ENCODE results near the gene CBX4.
A peak's percentile ranks its signal among the peaks of the same experiment; 100 is the strongest.

CBX4 gene

DNA sequence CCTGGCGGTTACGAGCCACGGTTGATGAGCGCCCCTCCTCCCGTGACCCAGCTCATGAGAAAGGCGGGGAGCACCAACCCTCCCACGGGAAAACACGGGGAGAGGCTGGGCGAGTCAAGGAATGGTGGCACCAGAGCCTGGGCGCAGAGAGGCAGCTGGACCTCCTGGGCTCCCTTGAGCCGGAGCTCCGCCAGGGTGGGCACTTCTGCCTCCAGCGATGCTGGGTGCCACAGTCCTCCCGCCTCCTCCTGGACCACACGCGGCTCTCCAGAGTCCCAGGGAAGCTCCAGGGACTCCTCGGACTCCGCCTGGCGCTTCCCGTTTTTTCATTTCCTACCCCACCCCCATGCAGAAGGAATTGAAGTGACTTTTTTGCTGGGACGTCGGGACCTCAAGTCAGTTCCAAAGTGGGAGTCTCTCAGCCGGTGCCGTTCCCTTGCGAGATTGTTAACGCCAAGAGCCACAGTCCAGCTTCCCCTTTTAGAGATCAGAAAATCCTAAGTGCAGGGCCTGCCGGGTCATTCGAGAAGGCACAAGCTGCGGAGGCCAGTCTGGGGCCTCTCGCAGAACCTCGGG lies 35.7 kb downstream of the CBX4 start:
- Histone ChIP-seq H3K27me3 (ENCODE audit: control insufficient read depth, insufficient read depth, low read length) (peaks cover 18% of the 10 kb centered on the region), H2AFZ (no peak overlapping the region), H3K36me3 (ENCODE audit: control insufficient read depth, insufficient read depth, low read length) (no peaks in the 10 kb centered on the region), H3K27ac (no peak overlapping the region), H3K4me1 (peaks cover under 1% of the 10 kb centered on the region), H3K4me2 (ENCODE audit: low read length) (peak overlapping the region; percentile 49), H3K4me3 (ENCODE audit: low read depth, low read length) (peak overlapping the region; percentile 28), H3K79me2 (no peaks in the 10 kb centered on the region), H3K9ac (no peak overlapping the region), H3K9me3 (ENCODE audit: control insufficient read depth, low read length) (no peaks in the 10 kb centered on the region)
- TF ChIP-seq, protein P1, sequence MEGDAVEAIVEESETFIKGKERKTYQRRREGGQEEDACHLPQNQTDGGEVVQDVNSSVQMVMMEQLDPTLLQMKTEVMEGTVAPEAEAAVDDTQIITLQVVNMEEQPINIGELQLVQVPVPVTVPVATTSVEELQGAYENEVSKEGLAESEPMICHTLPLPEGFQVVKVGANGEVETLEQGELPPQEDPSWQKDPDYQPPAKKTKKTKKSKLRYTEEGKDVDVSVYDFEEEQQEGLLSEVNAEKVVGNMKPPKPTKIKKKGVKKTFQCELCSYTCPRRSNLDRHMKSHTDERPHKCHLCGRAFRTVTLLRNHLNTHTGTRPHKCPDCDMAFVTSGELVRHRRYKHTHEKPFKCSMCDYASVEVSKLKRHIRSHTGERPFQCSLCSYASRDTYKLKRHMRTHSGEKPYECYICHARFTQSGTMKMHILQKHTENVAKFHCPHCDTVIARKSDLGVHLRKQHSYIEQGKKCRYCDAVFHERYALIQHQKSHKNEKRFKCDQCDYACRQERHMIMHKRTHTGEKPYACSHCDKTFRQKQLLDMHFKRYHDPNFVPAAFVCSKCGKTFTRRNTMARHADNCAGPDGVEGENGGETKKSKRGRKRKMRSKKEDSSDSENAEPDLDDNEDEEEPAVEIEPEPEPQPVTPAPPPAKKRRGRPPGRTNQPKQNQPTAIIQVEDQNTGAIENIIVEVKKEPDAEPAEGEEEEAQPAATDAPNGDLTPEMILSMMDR (IDR thresholded peaks at IDR 0.05) = no peak

DNA sequence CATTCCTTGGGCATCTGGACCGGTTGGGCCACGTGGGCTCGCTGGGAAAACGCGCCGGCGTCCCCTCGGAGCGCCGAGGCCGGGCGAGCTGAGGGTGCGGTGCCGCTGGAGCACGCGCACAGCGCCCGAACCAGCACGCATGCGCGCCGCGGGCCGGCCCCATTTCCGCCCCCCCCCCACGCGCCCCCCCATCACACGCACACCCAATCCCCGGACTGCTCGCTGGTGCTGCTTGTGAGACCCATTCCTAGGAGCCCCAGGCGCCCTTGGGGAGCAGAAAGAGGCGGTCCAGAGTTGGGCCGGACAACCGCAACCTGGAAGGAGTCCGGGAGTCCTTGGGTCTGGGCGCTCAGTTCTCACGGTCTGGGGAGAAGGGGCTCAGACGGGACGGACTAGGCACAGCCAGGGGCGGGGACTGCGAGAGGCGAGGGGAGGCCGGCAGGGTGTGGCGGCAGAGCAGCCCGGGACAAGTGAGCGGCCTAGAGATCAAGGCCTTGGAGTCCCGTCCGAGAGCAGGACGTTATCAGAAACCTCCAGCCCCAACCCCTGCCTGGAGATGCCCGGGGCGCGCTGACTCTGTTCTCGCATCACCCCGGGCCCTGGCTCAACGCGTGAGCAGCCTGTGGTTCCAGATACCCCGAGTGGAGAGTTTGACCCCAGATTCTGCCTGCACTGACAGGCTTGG lies 36.4 kb downstream of the CBX4 start:
- Histone ChIP-seq H3K4me2 (ENCODE audit: low read length) (peak overlapping the region; percentile 49), H2AFZ (no peak overlapping the region), H3K9ac (no peak overlapping the region), H3K36me3 (ENCODE audit: control insufficient read depth, insufficient read depth, low read length) (no peaks in the 10 kb centered on the region), H3K27me3 (ENCODE audit: control insufficient read depth, insufficient read depth, low read length) (peaks cover 18% of the 10 kb centered on the region), H3K4me3 (ENCODE audit: low read depth, low read length) (peak overlapping the region; percentile 28), H3K4me1 (peaks cover 7% of the 10 kb centered on the region), H3K27ac (no peak overlapping the region), H3K9me3 (ENCODE audit: control insufficient read depth, low read length) (no peaks in the 10 kb centered on the region), H3K79me2 (no peaks in the 10 kb centered on the region)
- TF ChIP-seq, protein P1 (IDR thresholded peaks at IDR 0.05) = no peak

DNA sequence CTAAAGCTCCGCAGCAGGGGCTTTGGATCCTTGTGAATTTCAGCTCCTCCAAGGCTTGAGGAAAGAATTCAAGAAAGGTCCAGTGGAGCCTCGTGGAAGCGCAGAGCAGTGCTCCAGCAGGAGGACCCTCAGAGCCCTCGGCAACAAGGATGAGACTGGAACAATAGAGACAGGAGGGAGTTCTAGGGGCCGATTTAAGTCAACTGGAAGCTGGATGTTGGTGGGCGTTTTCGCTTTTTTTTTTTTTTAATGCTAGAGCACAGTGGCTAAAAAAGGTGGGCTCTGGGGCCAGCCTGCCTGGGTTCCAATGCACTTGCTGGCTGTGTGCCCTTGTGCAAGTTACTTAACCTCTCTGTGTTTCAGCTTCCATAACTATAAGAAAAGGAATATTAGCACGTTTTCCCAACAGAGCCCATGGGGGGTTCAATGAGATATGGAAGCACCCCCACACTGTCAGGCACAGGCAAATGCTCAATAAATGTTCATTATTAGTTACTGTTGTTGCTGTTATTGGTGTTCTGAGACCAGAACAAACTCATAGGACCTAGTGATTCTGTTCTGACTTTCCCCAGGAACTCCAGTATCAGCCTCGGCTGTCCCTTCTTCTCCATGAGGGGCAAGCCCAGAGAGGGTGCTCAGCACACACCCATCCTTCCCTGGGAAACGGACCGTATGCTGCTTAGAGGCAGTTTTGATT lies 37.1 kb downstream of the CBX4 start:
- Histone ChIP-seq H3K9ac (no peak overlapping the region), H3K79me2 (no peaks in the 10 kb centered on the region), H3K4me2 (ENCODE audit: low read length) (peak overlapping the region; percentile 48), H3K4me3 (ENCODE audit: low read depth, low read length) (no peak overlapping the region), H3K9me3 (ENCODE audit: control insufficient read depth, low read length) (no peaks in the 10 kb centered on the region), H3K36me3 (ENCODE audit: control insufficient read depth, insufficient read depth, low read length) (no peaks in the 10 kb centered on the region), H3K27me3 (ENCODE audit: control insufficient read depth, insufficient read depth, low read length) (peaks cover 18% of the 10 kb centered on the region), H3K27ac (no peak overlapping the region), H3K4me1 (peaks cover 8% of the 10 kb centered on the region), H2AFZ (no peak overlapping the region)
- TF ChIP-seq, protein P1 (IDR thresholded peaks at IDR 0.05) = no peak

DNA sequence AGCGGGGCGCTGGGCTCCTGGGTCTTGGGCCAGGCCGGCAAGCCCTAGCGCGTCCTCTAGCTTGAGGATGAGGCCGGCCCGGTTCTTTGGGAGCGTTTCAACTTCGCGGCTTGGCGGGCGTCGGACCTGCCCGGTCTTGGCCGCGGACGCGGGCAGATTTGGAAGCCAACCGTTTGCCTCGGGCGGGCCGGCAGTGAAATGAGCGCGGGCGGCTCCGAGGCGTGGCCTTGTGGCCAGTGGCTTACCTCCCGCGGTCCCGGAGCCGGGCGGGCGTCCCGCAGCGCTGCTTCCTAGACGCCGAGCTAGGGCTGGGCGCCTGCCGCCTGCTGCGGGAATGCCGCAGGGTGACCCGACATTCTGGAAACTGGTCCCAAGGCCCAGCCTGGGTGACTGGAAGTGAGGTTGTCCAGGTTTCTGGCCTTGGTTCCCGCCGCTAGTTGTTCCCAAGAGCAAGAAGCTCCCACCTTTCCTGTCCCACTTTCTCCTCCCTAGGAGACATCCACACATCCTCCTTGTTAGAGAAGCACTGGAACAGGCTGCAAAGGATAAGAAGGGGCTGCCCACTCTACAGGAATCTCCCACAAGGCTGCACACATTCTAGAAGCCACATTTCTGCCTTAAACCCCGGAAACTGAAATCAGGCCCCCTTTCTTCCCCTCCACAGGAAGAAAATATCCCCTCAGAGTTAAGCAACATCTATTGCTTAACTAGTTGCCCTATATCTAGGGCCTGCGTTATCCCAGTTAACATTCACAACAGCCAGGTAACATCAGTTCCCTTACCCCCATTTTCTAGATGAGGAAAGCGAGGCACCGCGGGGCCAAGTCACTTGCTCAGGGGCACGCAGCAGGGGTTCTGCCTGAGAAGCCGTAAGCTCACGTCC lies 37.8 kb downstream of the CBX4 start:
- H3K36me3 ChIP-seq (ENCODE audit: control insufficient read depth, insufficient read depth, low read length) = no peaks in the 10 kb centered on the region
- H3K4me2 ChIP-seq (ENCODE audit: low read length) = peak overlapping the region; percentile 66
- no peak overlapping the region for H3K27ac ChIP-seq
- no peak overlapping the region for H2AFZ ChIP-seq
- H3K27me3 ChIP-seq (ENCODE audit: control insufficient read depth, insufficient read depth, low read length) = peaks cover 16% of the 10 kb centered on the region
- no peak overlapping the region for H3K9ac ChIP-seq
- no peaks in the 10 kb centered on the region for H3K79me2 ChIP-seq
- H3K4me3 ChIP-seq (ENCODE audit: low read depth, low read length) = peak overlapping the region; percentile 30
- TF ChIP-seq, protein P1 (IDR thresholded peaks at IDR 0.05) = no peak
- no peaks in the 10 kb centered on the region for H3K9me3 ChIP-seq (ENCODE audit: control insufficient read depth, low read length)
- H3K4me1 ChIP-seq = peaks cover 8% of the 10 kb centered on the region
